SK-N-SH (cell line): ENCODE measurements around the gene SCGB1C2. TPM values are rescaled to one million over a fixed set of nuclear protein-coding genes. Genes with fewer than 3 reads are reported as not detected.
"Not testable (repeated sequence)": the region's sequence is repeated elsewhere in the genome, so short reads cannot be mapped to it uniquely, and the experiment has no call there.

Experiments used
- CTCF ChIA-PET: fragments of 300-600, 350-600 bp; formaldehyde crosslinking; extraction: SDS; loops from one replicate; lab custom pipeline; 2021; lab: Yijun Ruan, JAX
- POLR2A ChIA-PET: fragments of 350-600 bp; sonication (Branson Sonifier 250); formaldehyde crosslinking; extraction: SDS; loops from one replicate; lab custom pipeline; 2020; ENCODE audit warnings: antibody characterized with exemption, inconsistent platforms; lab: Yijun Ruan, JAX
- DNase-seq: peaks from one replicate; pipeline ENCODE4 v3.0.0; 2012
- H2AFZ ChIP-seq: fragments of 200-600 bp; sonication (generic); 2 replicates; pipeline ENCODE4 v1.8.1; 2016; ENCODE audit warnings: antibody characterized with exemption, mild to moderate bottlenecking, low read depth
- H3F3A ChIP-seq: fragments of 200-600 bp; sonication (generic); replicated peaks from 2 replicates; pipeline ENCODE3; 2016; ENCODE audit warnings: antibody characterized with exemption, mild to moderate bottlenecking; ENCODE audit not compliant: insufficient read depth
- H3K27ac ChIP-seq, 2 experiments: fragments of 200-500 bp in 1 of 2; fragments of 200-600 bp in 1 of 2; sonication (Bioruptor generic) in 1 of 2; sonication (generic), shearing (Covaris generic) in 1 of 2; 2 replicates each; pipeline versions ENCODE4 v1.5.1 to v1.6.1; 2014 to 2016; ENCODE audit warnings: low read depth in 2 of 2, inconsistent platforms in 1 of 2, low read length in 1 of 2, mild to moderate bottlenecking in 1 of 2, mixed read lengths in 1 of 2
- H3K27me3 ChIP-seq: fragments of 200-600 bp; sonication (generic), shearing (Covaris generic); 2 replicates; pipeline ENCODE4 v1.6.1; 2016; ENCODE audit warnings: mixed run types; ENCODE audit not compliant: insufficient read depth
- H3K36me3 ChIP-seq, 2 experiments: fragments of 200-500 bp in 1 of 2; fragments of 200-600 bp in 1 of 2; sonication (Bioruptor generic) in 1 of 2; sonication (generic) in 1 of 2; replicated peaks in 1 of 2; 2 replicates each; pipeline versions ENCODE3 to v1.5.1; 2014 to 2016; ENCODE audit warnings: low read length in 1 of 2, mild to moderate bottlenecking in 1 of 2; ENCODE audit not compliant: insufficient read depth in 2 of 2, control insufficient read depth in 1 of 2
- H3K4me1 ChIP-seq, 2 experiments: fragments of 200-500 bp in 1 of 2; fragments of 200-600 bp in 1 of 2; sonication (Bioruptor generic) in 1 of 2; sonication (generic), shearing (Covaris generic) in 1 of 2; 2 replicates each; pipeline versions ENCODE4 v1.5.1 to v1.6.1; 2014 to 2016; ENCODE audit warnings: low read depth in 1 of 2, low read length in 1 of 2, mixed run types in 1 of 2; ENCODE audit not compliant: insufficient read depth in 2 of 2, control insufficient read depth in 1 of 2
- H3K4me2 ChIP-seq: fragments of 200-600 bp; sonication (generic), shearing (Covaris generic); 2 replicates; pipeline ENCODE4 v1.6.1; 2017; ENCODE audit warnings: mixed run types
- H3K4me3 ChIP-seq, 2 experiments: fragments of 200-500 bp in 1 of 2; fragments of 200-600 bp in 1 of 2; sonication (Bioruptor generic) in 1 of 2; sonication (generic), shearing (Covaris generic) in 1 of 2; 2 replicates each; pipeline versions ENCODE4 v1.5.1 to v1.8.1; 2014 to 2016; ENCODE audit warnings: low read depth in 2 of 2, inconsistent platforms in 1 of 2, low read length in 1 of 2, mild to moderate bottlenecking in 1 of 2, mixed read lengths in 1 of 2, moderate library complexity in 1 of 2
- H3K79me2 ChIP-seq: fragments of 200-600 bp; sonication (generic); 2 replicates; pipeline ENCODE4 v1.8.1; 2017; ENCODE audit warnings: mild to moderate bottlenecking; ENCODE audit not compliant: insufficient read depth
- H3K9ac ChIP-seq: fragments of 200-600 bp; sonication (generic); 2 replicates; pipeline ENCODE4 v1.6.1; 2017; ENCODE audit warnings: mixed run types
- H3K9me2 ChIP-seq: fragments of 200-600 bp; sonication (generic); 2 replicates; pipeline ENCODE4 v1.6.1; 2017; ENCODE audit warnings: mixed run types
- H3K9me3 ChIP-seq: fragments of 200-600 bp; sonication (generic); 2 replicates; pipeline ENCODE4 v1.6.1; 2017; ENCODE audit warnings: mixed run types, mild to moderate bottlenecking, moderate library complexity
- H4K20me1 ChIP-seq: fragments of 200-600 bp; sonication (generic); 2 replicates; pipeline ENCODE4 v1.6.1; 2017; ENCODE audit warnings: mild to moderate bottlenecking, mixed run types; ENCODE audit not compliant: insufficient read depth
- CHD2 ChIP-seq: fragments of 150-350 bp; IDR thresholded peaks from 2 replicates; pipeline ENCODE4 v1.6.1; 2018; ENCODE audit warnings: low read length; ENCODE audit not compliant: partially characterized antibody
- EP300 ChIP-seq, 2 experiments: IDR thresholded peaks; 2 replicates each; pipeline versions ENCODE4 v1.4.0 to v1.6.1; 2012; ENCODE audit warnings: borderline replicate concordance in 1 of 2, low read depth in 1 of 2, low read length in 1 of 2
- EZH2phosphoT487 ChIP-seq: fragments of 200-600 bp; sonication (generic); IDR thresholded peaks from 2 replicates; pipeline ENCODE4 v1.6.1; 2017; ENCODE audit warnings: low read depth, mixed run types, mild to moderate bottlenecking, antibody characterized with exemption, moderate library complexity, borderline replicate concordance
- FOSL2 ChIP-seq: IDR thresholded peaks from 2 replicates; pipeline ENCODE4 v1.4.0; 2012; ENCODE audit warnings: low read depth, mild to moderate bottlenecking, moderate library complexity, borderline replicate concordance
- JUND ChIP-seq: IDR thresholded peaks from 2 replicates; pipeline ENCODE4 v1.4.0; 2012
- MEF2A ChIP-seq: IDR thresholded peaks from 2 replicates; pipeline ENCODE4 v1.4.0; 2012; ENCODE audit warnings: low read depth, borderline replicate concordance
- MXI1 ChIP-seq: IDR thresholded peaks from 2 replicates; pipeline ENCODE4 v1.6.1; 2012; ENCODE audit warnings: mild to moderate bottlenecking, low read depth, low read length, improper control_type of control experiment
- NFIC ChIP-seq: IDR thresholded peaks from 2 replicates; pipeline ENCODE4 v1.4.0; 2012; ENCODE audit warnings: borderline replicate concordance
- NRF1 ChIP-seq: IDR thresholded peaks from 2 replicates; pipeline ENCODE4 v1.6.1; 2012; ENCODE audit warnings: low read depth, mild to moderate bottlenecking, low read length
- RCOR1 ChIP-seq: fragments of 150-350 bp; IDR thresholded peaks from 2 replicates; pipeline ENCODE4 v1.6.1; 2017; ENCODE audit warnings: antibody characterized with exemption, low read length
- RXRA ChIP-seq: IDR thresholded peaks from 2 replicates; pipeline ENCODE4 v1.4.0; 2012; ENCODE audit warnings: low read depth, mild to moderate bottlenecking, borderline replicate concordance
- SIN3A ChIP-seq: IDR thresholded peaks from 2 replicates; pipeline ENCODE4 v1.6.1; 2012; ENCODE audit warnings: low read depth, mild to moderate bottlenecking, low read length, moderate library complexity, borderline replicate concordance
- WGBS: methylation state at CpG from one replicate; pipeline ENCODE4 v1.1.6; 2017; ENCODE audit warnings: low lambda C conversion rate; 5-methylcytosine and 5-hydroxymethylcytosine counted together
- polyA plus RNA-seq, 3 experiments: library from polyadenylated mRNA; depleted of rRNA; stranded (reverse); fragments of >200 nt; gene quantifications; 2 replicates each; pipeline ENCODE4 v1.2.3, GENCODE V29; 2012
- TF ChIP-seq, protein P1 (sequence below): IDR thresholded peaks from 2 replicates; pipeline ENCODE4; 2012
- TF ChIP-seq, protein P2 (sequence below): fragments of 150-350 bp; IDR thresholded peaks from 2 replicates; pipeline ENCODE4 v1.6.1; 2017; ENCODE audit warnings: antibody characterized with exemption, low read length, low read depth, borderline replicate concordance
- TF ChIP-seq, protein P3 (sequence below): fragments of 200-600 bp; sonication (generic); IDR thresholded peaks from 2 replicates; pipeline ENCODE4 v1.6.1; 2017; ENCODE audit warnings: antibody characterized with exemption, mild to moderate bottlenecking, moderate library complexity
- TF ChIP-seq, protein P4 (sequence below): IDR thresholded peaks from 2 replicates; pipeline ENCODE4 v1.4.0; 2012; ENCODE audit warnings: low read depth, borderline replicate concordance
- TF ChIP-seq, protein P5 (sequence below): IDR thresholded peaks from 2 replicates; pipeline ENCODE4 v1.4.0; 2012; ENCODE audit warnings: low read depth

SCGB1C2 gene
- polyA plus RNA-seq, 1 of the 3 experiments (the other 2 are of a cell fraction): not detected

DNA sequence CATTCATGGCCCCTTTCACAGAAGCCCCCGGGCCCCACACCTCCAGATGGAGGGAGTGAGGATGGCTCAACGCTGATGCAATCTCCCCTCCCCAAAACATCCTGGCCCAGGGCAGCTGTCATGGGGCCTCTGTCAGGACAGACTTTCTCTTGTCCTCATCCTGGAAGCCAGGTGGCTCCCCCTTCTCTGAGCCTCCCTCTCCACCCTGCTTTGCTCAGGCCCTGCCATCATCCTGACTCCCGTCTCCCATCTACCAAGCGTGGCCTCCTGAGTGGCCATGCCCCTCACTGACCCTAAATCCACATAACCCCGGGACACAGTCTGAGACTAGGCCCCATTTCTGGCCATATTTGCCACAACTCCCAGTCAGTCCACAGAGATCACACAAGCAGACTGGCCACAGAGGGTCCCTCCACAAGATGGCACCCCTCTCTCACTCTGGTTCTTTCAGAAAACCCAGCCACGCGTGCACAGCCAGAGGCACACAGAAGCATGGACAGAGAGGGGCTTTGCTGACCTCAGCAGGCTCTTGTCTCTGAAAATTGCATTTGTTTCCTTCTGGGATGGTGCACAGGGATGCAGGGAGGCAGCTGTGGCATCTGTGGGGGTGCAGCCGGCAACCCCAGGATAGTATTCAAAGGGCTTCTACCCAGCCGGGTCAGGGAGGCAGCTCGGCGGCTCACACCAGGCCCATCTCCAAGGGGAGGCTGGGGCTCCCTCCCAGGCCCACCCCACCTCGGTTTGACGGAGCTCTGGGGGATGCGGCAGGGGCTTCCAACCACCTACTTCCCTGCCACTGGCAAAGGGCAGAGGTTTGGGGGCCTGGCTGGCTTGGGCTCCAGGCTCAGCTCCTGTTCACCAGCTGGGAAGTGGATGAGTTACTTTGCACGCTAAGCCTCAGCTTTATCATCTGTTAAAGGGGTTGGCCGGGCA is 27.2 kb downstream of the SCGB1C2 start (continued):
- TF ChIP-seq, protein P1, sequence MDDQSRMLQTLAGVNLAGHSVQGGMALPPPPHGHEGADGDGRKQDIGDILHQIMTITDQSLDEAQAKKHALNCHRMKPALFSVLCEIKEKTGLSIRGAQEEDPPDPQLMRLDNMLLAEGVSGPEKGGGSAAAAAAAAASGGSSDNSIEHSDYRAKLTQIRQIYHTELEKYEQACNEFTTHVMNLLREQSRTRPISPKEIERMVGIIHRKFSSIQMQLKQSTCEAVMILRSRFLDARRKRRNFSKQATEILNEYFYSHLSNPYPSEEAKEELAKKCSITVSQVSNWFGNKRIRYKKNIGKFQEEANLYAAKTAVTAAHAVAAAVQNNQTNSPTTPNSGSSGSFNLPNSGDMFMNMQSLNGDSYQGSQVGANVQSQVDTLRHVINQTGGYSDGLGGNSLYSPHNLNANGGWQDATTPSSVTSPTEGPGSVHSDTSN: no peak
- no peak for TF ChIP-seq NFIC
- no peak for TF ChIP-seq JUND
- no peak for TF ChIP-seq MEF2A
- TF ChIP-seq NRF1: no peak
- no peak for TF ChIP-seq FOSL2
- no peak for TF ChIP-seq EP300 (IDR thresholded peaks at IDR 0.05; ENCODE audit: borderline replicate concordance in 1 of 2, low read depth in 1 of 2, low read length in 1 of 2)
- TF ChIP-seq RCOR1: no peak
- no peak for TF ChIP-seq EZH2phosphoT487
- no peak for TF ChIP-seq CHD2
- TF ChIP-seq, protein P2, sequence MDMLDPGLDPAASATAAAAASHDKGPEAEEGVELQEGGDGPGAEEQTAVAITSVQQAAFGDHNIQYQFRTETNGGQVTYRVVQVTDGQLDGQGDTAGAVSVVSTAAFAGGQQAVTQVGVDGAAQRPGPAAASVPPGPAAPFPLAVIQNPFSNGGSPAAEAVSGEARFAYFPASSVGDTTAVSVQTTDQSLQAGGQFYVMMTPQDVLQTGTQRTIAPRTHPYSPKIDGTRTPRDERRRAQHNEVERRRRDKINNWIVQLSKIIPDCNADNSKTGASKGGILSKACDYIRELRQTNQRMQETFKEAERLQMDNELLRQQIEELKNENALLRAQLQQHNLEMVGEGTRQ: no peak

DNA sequence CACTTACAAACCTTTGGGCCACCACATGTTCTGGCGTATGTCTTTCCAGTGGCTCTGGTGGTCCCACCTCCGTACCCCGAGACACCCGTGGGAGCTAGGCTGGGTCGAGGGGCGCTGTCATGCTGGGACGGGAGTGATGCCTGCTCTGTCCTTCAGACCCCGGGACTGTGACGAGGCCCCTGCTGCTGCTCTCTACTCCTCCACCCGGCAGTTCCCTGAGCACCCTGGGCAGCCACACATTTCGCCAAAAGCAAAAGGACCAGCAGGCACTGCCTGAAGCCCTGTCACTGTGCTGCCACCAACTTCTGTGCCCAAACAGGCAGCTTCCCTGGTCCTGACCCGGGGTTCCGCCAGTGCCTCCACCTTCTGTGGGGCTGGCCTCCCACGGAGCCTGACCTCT is 28.6 kb downstream of the SCGB1C2 start:
- Histone ChIP-seq H3K9me3 (no peaks in the 10 kb centered on the region), H3K4me3 (no peak overlapping the region), H3F3A (no peaks in the 10 kb centered on the region), H3K4me2 (no peak overlapping the region), H3K4me1 (peaks cover 0 to 3% of the 10 kb centered on the region in 2 experiments; a peak in 1 of 4 replicates), H3K36me3 (no peaks in the 10 kb centered on the region), H3K79me2 (no peaks in the 10 kb centered on the region), H3K9me2 (no peaks in the 10 kb centered on the region), H3K27me3 (no peaks in the 10 kb centered on the region), H2AFZ (no peak overlapping the region), H3K27ac (no peak overlapping the region), H4K20me1 (no peaks in the 10 kb centered on the region), H3K9ac (no peak overlapping the region)
- CTCF ChIA-PET: interaction anchor here (1.4 to 4.5 kb wide), 4 partner anchors 9 to 534 kb away, joined by 5 to 44 read pairs (median 22); no protein-coding TSS in a partner anchor
- 71% methylated on average over 10 of the region's 14 CpGs for WGBS
- no peak for DNase-seq
- POLR2A ChIA-PET: interaction anchor here (0.6 kb wide), 1 partner anchor 246 kb away, joined by 3 read pairs; no protein-coding TSS in a partner anchor
- TF ChIP-seq JUND (no peak), SIN3A (no peak), MXI1 (no peak), RXRA (no peak), NRF1 (no peak)
- TF ChIP-seq, protein P1: no peak
- TF ChIP-seq, protein P3, sequence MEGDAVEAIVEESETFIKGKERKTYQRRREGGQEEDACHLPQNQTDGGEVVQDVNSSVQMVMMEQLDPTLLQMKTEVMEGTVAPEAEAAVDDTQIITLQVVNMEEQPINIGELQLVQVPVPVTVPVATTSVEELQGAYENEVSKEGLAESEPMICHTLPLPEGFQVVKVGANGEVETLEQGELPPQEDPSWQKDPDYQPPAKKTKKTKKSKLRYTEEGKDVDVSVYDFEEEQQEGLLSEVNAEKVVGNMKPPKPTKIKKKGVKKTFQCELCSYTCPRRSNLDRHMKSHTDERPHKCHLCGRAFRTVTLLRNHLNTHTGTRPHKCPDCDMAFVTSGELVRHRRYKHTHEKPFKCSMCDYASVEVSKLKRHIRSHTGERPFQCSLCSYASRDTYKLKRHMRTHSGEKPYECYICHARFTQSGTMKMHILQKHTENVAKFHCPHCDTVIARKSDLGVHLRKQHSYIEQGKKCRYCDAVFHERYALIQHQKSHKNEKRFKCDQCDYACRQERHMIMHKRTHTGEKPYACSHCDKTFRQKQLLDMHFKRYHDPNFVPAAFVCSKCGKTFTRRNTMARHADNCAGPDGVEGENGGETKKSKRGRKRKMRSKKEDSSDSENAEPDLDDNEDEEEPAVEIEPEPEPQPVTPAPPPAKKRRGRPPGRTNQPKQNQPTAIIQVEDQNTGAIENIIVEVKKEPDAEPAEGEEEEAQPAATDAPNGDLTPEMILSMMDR: no peak
- TF ChIP-seq, protein P4, sequence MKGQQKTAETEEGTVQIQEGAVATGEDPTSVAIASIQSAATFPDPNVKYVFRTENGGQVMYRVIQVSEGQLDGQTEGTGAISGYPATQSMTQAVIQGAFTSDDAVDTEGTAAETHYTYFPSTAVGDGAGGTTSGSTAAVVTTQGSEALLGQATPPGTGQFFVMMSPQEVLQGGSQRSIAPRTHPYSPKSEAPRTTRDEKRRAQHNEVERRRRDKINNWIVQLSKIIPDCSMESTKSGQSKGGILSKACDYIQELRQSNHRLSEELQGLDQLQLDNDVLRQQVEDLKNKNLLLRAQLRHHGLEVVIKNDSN: no peak
- TF ChIP-seq, protein P5, sequence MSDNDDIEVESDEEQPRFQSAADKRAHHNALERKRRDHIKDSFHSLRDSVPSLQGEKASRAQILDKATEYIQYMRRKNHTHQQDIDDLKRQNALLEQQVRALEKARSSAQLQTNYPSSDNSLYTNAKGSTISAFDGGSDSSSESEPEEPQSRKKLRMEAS: no peak

DNA sequence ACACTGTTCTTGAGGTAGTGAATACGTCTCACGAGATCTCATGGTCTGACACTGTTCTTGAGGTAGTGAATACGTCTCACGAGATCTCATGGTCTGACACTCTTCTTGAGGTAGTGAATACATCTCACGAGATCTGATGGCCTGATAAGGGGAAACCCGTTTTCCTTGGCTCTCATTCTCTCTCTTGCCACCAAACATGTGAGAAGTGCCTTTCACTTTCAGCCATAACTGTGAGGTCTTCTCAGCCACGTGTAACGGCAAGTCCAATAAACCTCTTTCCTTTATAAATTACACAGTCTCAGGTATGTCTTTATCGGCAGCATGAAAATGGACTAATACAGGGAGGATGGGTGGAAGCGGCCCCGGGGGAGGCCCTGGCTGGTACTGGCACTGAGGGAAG is 31.2 kb downstream of the SCGB1C2 start:
- H3K4me2 ChIP-seq, H3K9me2 ChIP-seq, H3K27me3 ChIP-seq, CTCF ChIA-PET, H2AFZ ChIP-seq, H3K36me3 ChIP-seq, H4K20me1 ChIP-seq, H3K9ac ChIP-seq, POLR2A ChIA-PET, DNase-seq, H3K9me3 ChIP-seq, H3K27ac ChIP-seq, H3K4me3 ChIP-seq, H3F3A ChIP-seq, H3K79me2 ChIP-seq: not testable (repeated sequence)
- H3K4me1 ChIP-seq: peaks cover 0 to 15% of the 10 kb centered on the region in 2 experiments; a peak in 1 of 4 replicates
- 57% methylated on average over 9 of the region's 11 CpGs for WGBS
